ENCODE results near the gene ATL1.

DNA sequence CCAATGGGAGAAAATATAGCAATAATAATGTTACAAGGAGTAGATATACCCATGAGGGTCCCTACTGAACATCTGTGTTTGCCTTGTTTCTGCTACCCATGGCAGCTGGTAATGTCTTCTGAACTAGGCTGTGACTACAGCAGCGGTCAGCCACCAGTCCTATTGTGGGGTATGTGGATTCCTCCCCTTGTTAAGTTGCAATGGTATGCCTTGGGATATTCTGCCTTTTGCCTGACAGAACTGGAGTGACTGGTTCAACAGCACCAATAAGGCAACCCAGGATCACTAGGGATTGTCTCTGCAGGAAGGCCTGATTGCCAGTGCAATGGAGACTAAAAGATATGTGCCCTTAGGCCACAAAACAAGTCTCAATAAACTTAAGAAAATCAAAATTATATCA, 9.7 kb upstream of the ATL1 start:
- TF ChIP-seq, protein P1, sequence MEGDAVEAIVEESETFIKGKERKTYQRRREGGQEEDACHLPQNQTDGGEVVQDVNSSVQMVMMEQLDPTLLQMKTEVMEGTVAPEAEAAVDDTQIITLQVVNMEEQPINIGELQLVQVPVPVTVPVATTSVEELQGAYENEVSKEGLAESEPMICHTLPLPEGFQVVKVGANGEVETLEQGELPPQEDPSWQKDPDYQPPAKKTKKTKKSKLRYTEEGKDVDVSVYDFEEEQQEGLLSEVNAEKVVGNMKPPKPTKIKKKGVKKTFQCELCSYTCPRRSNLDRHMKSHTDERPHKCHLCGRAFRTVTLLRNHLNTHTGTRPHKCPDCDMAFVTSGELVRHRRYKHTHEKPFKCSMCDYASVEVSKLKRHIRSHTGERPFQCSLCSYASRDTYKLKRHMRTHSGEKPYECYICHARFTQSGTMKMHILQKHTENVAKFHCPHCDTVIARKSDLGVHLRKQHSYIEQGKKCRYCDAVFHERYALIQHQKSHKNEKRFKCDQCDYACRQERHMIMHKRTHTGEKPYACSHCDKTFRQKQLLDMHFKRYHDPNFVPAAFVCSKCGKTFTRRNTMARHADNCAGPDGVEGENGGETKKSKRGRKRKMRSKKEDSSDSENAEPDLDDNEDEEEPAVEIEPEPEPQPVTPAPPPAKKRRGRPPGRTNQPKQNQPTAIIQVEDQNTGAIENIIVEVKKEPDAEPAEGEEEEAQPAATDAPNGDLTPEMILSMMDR (IDR thresholded peaks at IDR 0.05), result no peak
- no peak for TF ChIP-seq POLR2AphosphoS5 (IDR thresholded peaks at IDR 0.05)
- no peak for TF ChIP-seq POLR2A (IDR thresholded peaks at IDR 0.05)
- no peak for TF ChIP-seq EP300 (IDR thresholded peaks at IDR 0.05)

All from gastroesophageal sphincter (tissue), 3 donors.